SJSA1 (cell line): Measurements from ENCODE around the gene HFE. TPM values are rescaled to one million over a fixed set of nuclear protein-coding genes. Genes with fewer than 3 reads are reported as not detected.
"Not testable (repeated sequence)": the region's sequence is repeated elsewhere in the genome, so short reads cannot be mapped to it uniquely, and the experiment has no call there.

ENCODE experiments used
- DNase-seq, 2 experiments: peaks; one replicate each; pipeline ENCODE4 v3.0.0-alpha.2; 2015 to 2020; ENCODE audit warnings: low spot score in 2 of 2, low read depth in 1 of 2
- H3K27ac ChIP-seq: fragments of 250-450 bp; sonication (Bioruptor Pico); 2 replicates; pipeline ENCODE4 v1.5.1; 2020; ENCODE audit warnings: mild to moderate bottlenecking, moderate library complexity
- H3K27me3 ChIP-seq: fragments of 250-450 bp; sonication (Bioruptor Pico); replicated peaks from 2 replicates; pipeline ENCODE4 v1.5.1; 2020; ENCODE audit warnings: mild to moderate bottlenecking, moderate library complexity
- H3K36me3 ChIP-seq: fragments of 250-450 bp; sonication (Bioruptor Pico); 2 replicates; pipeline ENCODE4 v1.5.1; 2020; ENCODE audit warnings: mild to moderate bottlenecking
- H3K4me1 ChIP-seq: fragments of 250-450 bp; sonication (Bioruptor Pico); replicated peaks from 2 replicates; pipeline ENCODE4 v1.6.1; 2021; ENCODE audit warnings: mild to moderate bottlenecking
- H3K4me3 ChIP-seq: fragments of 250-450 bp; sonication (Bioruptor Pico); 2 replicates; pipeline ENCODE4 v1.5.1; 2020; ENCODE audit warnings: mild to moderate bottlenecking
- H3K9me3 ChIP-seq: fragments of 250-450 bp; sonication (Bioruptor Pico); replicated peaks from 2 replicates; pipeline ENCODE4 v1.5.1; 2020; ENCODE audit warnings: mild to moderate bottlenecking
- total RNA-seq: library from RNA; depleted of rRNA; stranded (reverse); fragments of >200 nt; shearing (Covaris generic); gene quantifications from 2 replicates; pipeline ENCODE4 v1.2.3, GENCODE V29; 2014

Gene HFE
- total RNA-seq, 1 experiment from 2014 or later, result 3.5 TPM

GRCh38 chr6:26107935-26108334 lies 20.7 kb downstream of the HFE start:
- DNase-seq, result no peak
- no peaks in the 10 kb centered on the region for H3K9me3 ChIP-seq
- no peaks in the 10 kb centered on the region for H3K36me3 ChIP-seq
- no peak overlapping the region for H3K27ac ChIP-seq
- H3K4me1 ChIP-seq, result peaks cover 2% of the 10 kb centered on the region
- H3K27me3 ChIP-seq, result no peaks in the 10 kb centered on the region
- no peak overlapping the region for H3K4me3 ChIP-seq

- Histone ChIP-seq H3K27ac (no peak overlapping the region), H3K36me3 (no peaks in the 10 kb centered on the region), H3K9me3 (no peaks in the 10 kb centered on the region), H3K27me3 (no peaks in the 10 kb centered on the region), H3K4me3 (no peak overlapping the region), H3K4me1 (no peaks in the 10 kb centered on the region)
- no peak for DNase-seq
These were observed 22.5 kb downstream of the HFE start for GRCh38 chr6:26109772-26110171.

GRCh38 chr6:26113570-26113969 lies 26.3 kb downstream of the HFE start:
- no peak for DNase-seq
- Histone ChIP-seq H3K27ac (no peak overlapping the region), H3K9me3 (no peaks in the 10 kb centered on the region), H3K4me3 (no peak overlapping the region), H3K4me1 (no peaks in the 10 kb centered on the region), H3K27me3 (no peaks in the 10 kb centered on the region), H3K36me3 (no peaks in the 10 kb centered on the region)

- no peak for DNase-seq
- Histone ChIP-seq H3K36me3 (no peaks in the 10 kb centered on the region), H3K27me3 (no peaks in the 10 kb centered on the region), H3K4me1 (no peaks in the 10 kb centered on the region), H3K27ac (no peak overlapping the region), H3K4me3 (no peak overlapping the region), H3K9me3 (no peaks in the 10 kb centered on the region)
These were observed 28.0 kb downstream of the HFE start for GRCh38 chr6:26115226-26115625.

GRCh38 chr6:26116267-26116666 lies 29.0 kb downstream of the HFE start:
- DNase-seq, result no peak
- no peaks in the 10 kb centered on the region for H3K9me3 ChIP-seq
- H3K36me3 ChIP-seq, result no peaks in the 10 kb centered on the region
- peaks cover 9% of the 10 kb centered on the region for H3K4me1 ChIP-seq
- H3K27me3 ChIP-seq, result no peaks in the 10 kb centered on the region
- H3K4me3 ChIP-seq, result no peak overlapping the region
- no peak overlapping the region for H3K27ac ChIP-seq

- no peaks in the 10 kb centered on the region for H3K9me3 ChIP-seq
- no peaks in the 10 kb centered on the region for H3K36me3 ChIP-seq
- H3K4me1 ChIP-seq, result peaks cover 24% of the 10 kb centered on the region
- H3K27me3 ChIP-seq, result no peaks in the 10 kb centered on the region
- H3K4me3 ChIP-seq, result no peak overlapping the region
- H3K27ac ChIP-seq, result no peak overlapping the region
- no peak for DNase-seq
These were observed 31.8 kb downstream of the HFE start for GRCh38 chr6:26118999-26119398.

- DNase-seq, H3K9me3 ChIP-seq, H3K27ac ChIP-seq, H3K4me3 ChIP-seq, H3K27me3 ChIP-seq, H3K36me3 ChIP-seq: not testable (repeated sequence)
- peaks cover 24% of the 10 kb centered on the region for H3K4me1 ChIP-seq
These were observed 32.9 kb downstream of the HFE start for GRCh38 chr6:26120115-26120514.

GRCh38 chr6:26120807-26121140 lies 33.5 kb downstream of the HFE start:
- Histone ChIP-seq H3K4me1 (peaks cover 24% of the 10 kb centered on the region), H3K27ac (peak overlapping the region; percentile 69), H3K4me3 (no peak overlapping the region), H3K27me3 (no peaks in the 10 kb centered on the region), H3K9me3 (no peaks in the 10 kb centered on the region), H3K36me3 (peaks cover 6% of the 10 kb centered on the region; the same call in 1 of the 2 replicates)
- no peak for DNase-seq

GRCh38 chr6:26121141-26122004 lies 34.1 kb downstream of the HFE start:
- no peaks in the 10 kb centered on the region for H3K27me3 ChIP-seq
- H3K4me3 ChIP-seq, result no peak overlapping the region
- no peaks in the 10 kb centered on the region for H3K9me3 ChIP-seq
- H3K4me1 ChIP-seq, result peaks cover 24% of the 10 kb centered on the region
- peak in 1 of 2 experiments; percentile 77 for DNase-seq
- H3K27ac ChIP-seq, result peak overlapping the region; percentile 89
- H3K36me3 ChIP-seq, result peaks cover 8% of the 10 kb centered on the region; the same call in 1 of the 2 replicates

GRCh38 chr6:26122005-26122388 lies 34.8 kb downstream of the HFE start:
- H3K4me1 ChIP-seq, result peaks cover 30% of the 10 kb centered on the region

GRCh38 chr6:26122402-26122792 lies 35.2 kb downstream of the HFE start:
- H3K4me3 ChIP-seq, result peak overlapping the region; percentile 56
- no peaks in the 10 kb centered on the region for H3K27me3 ChIP-seq
- peak overlapping the region; percentile 89 for H3K27ac ChIP-seq
- peaks cover 17% of the 10 kb centered on the region for H3K36me3 ChIP-seq
- H3K9me3 ChIP-seq, result no peaks in the 10 kb centered on the region
- DNase-seq, result peak in 1 of 2 experiments; percentile 47
- H3K4me1 ChIP-seq, result peaks cover 34% of the 10 kb centered on the region

More at GRCh38 chr6:26122005-26122388, 34.8 kb downstream of the HFE start:
- DNase-seq, result no peak
- Histone ChIP-seq H3K27ac (peak overlapping the region; percentile 89), H3K27me3 (no peaks in the 10 kb centered on the region), H3K9me3 (no peaks in the 10 kb centered on the region), H3K36me3 (peaks cover 13% of the 10 kb centered on the region), H3K4me3 (no peak overlapping the region; the same call in 1 of the 2 replicates)

GRCh38 chr6:26122793-26123674 lies 35.8 kb downstream of the HFE start:
- Histone ChIP-seq H3K36me3 (peaks cover 19% of the 10 kb centered on the region), H3K9me3 (no peaks in the 10 kb centered on the region), H3K4me1 (peaks cover 35% of the 10 kb centered on the region), H3K27me3 (no peaks in the 10 kb centered on the region), H3K4me3 (peak overlapping the region; percentile 56), H3K27ac (peak overlapping the region; percentile 89)
- peak; percentile 93 to 96 for DNase-seq

- Histone ChIP-seq H3K9me3 (no peaks in the 10 kb centered on the region), H3K27ac (peak overlapping the region; percentile 89), H3K4me1 (peaks cover 35% of the 10 kb centered on the region), H3K4me3 (peak overlapping the region; percentile 56), H3K36me3 (peaks cover 25% of the 10 kb centered on the region), H3K27me3 (no peaks in the 10 kb centered on the region)
- no peak for DNase-seq
These were observed 36.4 kb downstream of the HFE start for GRCh38 chr6:26123675-26123946.
